Loucy (cell line): ENCODE data around the gene BTBD10.

Experiments
- CTCF ChIP-seq: fragments of 200-600 bp; sonication (generic); conservative IDR thresholded peaks from 2 replicates; pipeline ENCODE4 v1.5.1; 2014; ENCODE audit warnings: mild to moderate bottlenecking, antibody characterized with exemption, low read length
- EZH2phosphoT487 ChIP-seq: fragments of 200-600 bp; IDR thresholded peaks from 2 replicates; pipeline ENCODE4 v1.6.1; 2018; ENCODE audit warnings: antibody characterized with exemption, mild to moderate bottlenecking, moderate library complexity, borderline replicate concordance

- TF ChIP-seq EZH2phosphoT487: no peak
- TF ChIP-seq CTCF: no peak
These were observed 35.6 kb downstream of the BTBD10 start for GRCh38 chr11:13427440-13427839.
